ENCODE data around the gene SERAC1.

- no peak for TF ChIP-seq BHLHE40 (IDR thresholded peaks at IDR 0.05; ENCODE audit: low read depth, low read length)
- TF ChIP-seq CTCF (IDR thresholded peaks at IDR 0.05), result no peak
- TF ChIP-seq TP53 (CRISPR knock-in tag; IDR thresholded peaks at IDR 0.05), result no peak
- no peak for TF ChIP-seq ELK1 (IDR thresholded peaks at IDR 0.05; ENCODE audit: low read depth, low read length)
- no peak for TF ChIP-seq MAFK (IDR thresholded peaks at IDR 0.05; ENCODE audit: partially characterized antibody)
- TF ChIP-seq MAZ (IDR thresholded peaks at IDR 0.05; ENCODE audit: borderline replicate concordance, low read depth, low read length), result no peak
- no peak for TF ChIP-seq RCOR1 (IDR thresholded peaks at IDR 0.05; ENCODE audit: low read depth, low read length)
- TF ChIP-seq USF2 (IDR thresholded peaks at IDR 0.05), result no peak
- TF ChIP-seq POLR2A (IDR thresholded peaks at IDR 0.05; ENCODE audit: low read length), result no peak
- no peak for TF ChIP-seq ESRRA (IDR thresholded peaks at IDR 0.05; ENCODE audit: borderline replicate concordance, low read length)
- TF ChIP-seq HOXB5 (CRISPR knock-in tag; IDR thresholded peaks at IDR 0.05), result no peak
- no peak for TF ChIP-seq CBX2 (IDR thresholded peaks at IDR 0.05; ENCODE audit: borderline replicate concordance, low read depth)
Observed at GRCh38 chr6:158175111-158175510, 7.0 kb upstream of the SERAC1 start.

Data from A549 (cell line).